Measurements from ENCODE around the gene HSDL1.

HSDL1 gene

GRCh38 chr16:84096447-84097005 lies 48.5 kb downstream of the HSDL1 start:
- no peak for DNase-seq
- no peak overlapping the region for H3K4me3 ChIP-seq
- no peaks in the 10 kb centered on the region for H3K4me1 ChIP-seq
- H3K36me3 ChIP-seq = peaks cover 53 to 97% (median 71%) of the 10 kb centered on the region in 3 donors
- H3K27me3 ChIP-seq = no peaks in the 10 kb centered on the region
- intact Hi-C loops (cut with DNase I; ENCODE audit: low total_unique reads) = no loop called here
- no peaks in the 10 kb centered on the region for H3K9me3 ChIP-seq
- no peak overlapping the region for H3K27ac ChIP-seq
- TF ChIP-seq CTCF (IDR thresholded peaks at IDR 0.05) = no peak

- H3K9me3 ChIP-seq = no peaks in the 10 kb centered on the region
- peaks cover 64 to 99% (median 76%) of the 10 kb centered on the region in 3 donors for H3K36me3 ChIP-seq
Observed at GRCh38 chr16:84095466-84095865, 49.5 kb downstream of the HSDL1 start.

GRCh38 chr16:84093879-84094270 lies 51.1 kb downstream of the HSDL1 start:
- Histone ChIP-seq H3K9me3 (no peaks in the 10 kb centered on the region), H3K4me1 (peaks cover 0 to 1% (median 0%) of the 10 kb centered on the region in 4 donors), H3K36me3 (peaks cover 78 to 99% (median 86%) of the 10 kb centered on the region in 3 donors), H3K27ac (no peak overlapping the region), H3K27me3 (no peaks in the 10 kb centered on the region), H3K4me3 (no peak overlapping the region)
- TF ChIP-seq CTCF (IDR thresholded peaks at IDR 0.05) = no peak
- intact Hi-C loops (cut with DNase I; ENCODE audit: low total_unique reads) = no loop called here
- DNase-seq = no peak

More at GRCh38 chr16:84095466-84095865, 49.5 kb downstream of the HSDL1 start:
- H3K4me3 ChIP-seq = no peak overlapping the region
- TF ChIP-seq CTCF (IDR thresholded peaks at IDR 0.05) = no peak
- H3K27ac ChIP-seq = no peak overlapping the region
- H3K27me3 ChIP-seq = no peaks in the 10 kb centered on the region
- H3K4me1 ChIP-seq = no peaks in the 10 kb centered on the region
- DNase-seq = no peak
- intact Hi-C loops (cut with DNase I; ENCODE audit: low total_unique reads) = no loop called here

GRCh38 chr16:84093120-84093878 lies 51.7 kb downstream of the HSDL1 start:
- no peak for DNase-seq
- no peak for TF ChIP-seq CTCF (IDR thresholded peaks at IDR 0.05)
- no peaks in the 10 kb centered on the region for H3K9me3 ChIP-seq
- H3K4me1 ChIP-seq = peaks cover 0 to 3% (median 0%) of the 10 kb centered on the region in 4 donors
- H3K27ac ChIP-seq = no peak overlapping the region
- intact Hi-C loops (cut with DNase I; ENCODE audit: low total_unique reads) = no loop called here
- H3K36me3 ChIP-seq = peaks cover 78 to 99% (median 86%) of the 10 kb centered on the region in 3 donors
- no peaks in the 10 kb centered on the region for H3K27me3 ChIP-seq
- H3K4me3 ChIP-seq = no peak overlapping the region

GRCh38 chr16:84091460-84091859 lies 53.5 kb downstream of the HSDL1 start:
- TF ChIP-seq CTCF (IDR thresholded peaks at IDR 0.05) = no peak
- intact Hi-C loops (cut with DNase I; ENCODE audit: low total_unique reads) = no loop called here
- Histone ChIP-seq H3K27ac (no peak overlapping the region), H3K4me3 (no peak overlapping the region), H3K36me3 (peaks cover 83 to 99% (median 92%) of the 10 kb centered on the region in 3 donors), H3K4me1 (peaks cover 0 to 3% (median 0%) of the 10 kb centered on the region in 4 donors), H3K27me3 (no peaks in the 10 kb centered on the region), H3K9me3 (no peaks in the 10 kb centered on the region)
- DNase-seq = no peak

Measured in tibial artery (tissue), 4 donors.